Neural crest cell (in vitro differentiated cells): ENCODE measurements around the gene AKAIN1. TPM values are rescaled to one million over a fixed set of nuclear protein-coding genes. Genes with fewer than 3 reads are reported as not detected.

Experiments
- DNase-seq: peaks from one replicate; pipeline ENCODE4 v3.0.0; 2021; ENCODE audit warnings: low read depth, mixed read lengths, low spot score
- H3K27ac Mint-ChIP-seq: one replicate; pipeline ENCODE4 v1.8.0; 2021; ENCODE audit warnings: mild to moderate bottlenecking, mixed read lengths; ENCODE audit not compliant: unreplicated experiment
- H3K27me3 Mint-ChIP-seq: 2 replicates; pipeline ENCODE4 v1.8.0; 2021; ENCODE audit warnings: low read depth, mild to moderate bottlenecking, mixed read lengths
- H3K36me3 Mint-ChIP-seq: 2 replicates; pipeline ENCODE4 v1.8.0; 2021; ENCODE audit warnings: low read depth, mild to moderate bottlenecking, mixed read lengths
- H3K4me1 Mint-ChIP-seq: 2 replicates; pipeline ENCODE4 v1.8.0; 2021; ENCODE audit warnings: mixed read lengths
- H3K4me3 Mint-ChIP-seq: one replicate; pipeline ENCODE4 v1.8.0; 2021; ENCODE audit warnings: mild to moderate bottlenecking, mixed read lengths
- H3K9me3 Mint-ChIP-seq: 2 replicates; pipeline ENCODE4 v1.8.0; 2021; ENCODE audit warnings: mixed read lengths
- CTCF ChIP-seq: fragments of 200-600 bp; sonication (generic); conservative IDR thresholded peaks from 2 replicates; pipeline ENCODE4 v1.5.0; 2021; ENCODE audit warnings: antibody characterized with exemption, mild to moderate bottlenecking
- total RNA-seq: library from RNA; stranded (reverse); gene quantifications from 2 replicates; pipeline ENCODE4 v1.2.1, GENCODE V29; 2021

The AKAIN1 gene
- total RNA-seq, 1 donor from 2014 or later = not detected

- no peak for TF ChIP-seq CTCF
- Mint-ChIP-seq H3K36me3 (no peaks in the 10 kb centered on the region), H3K4me3 (no peak overlapping the region), H3K4me1 (no peaks in the 10 kb centered on the region), H3K9me3 (no peaks in the 10 kb centered on the region), H3K27ac (no peak overlapping the region), H3K27me3 (peaks cover 3% of the 10 kb centered on the region)
- no peak for DNase-seq
These were observed 99.8 kb downstream of the AKAIN1 start for GRCh38 chr18:5097116-5097703.

- no peaks in the 10 kb centered on the region for H3K9me3 Mint-ChIP-seq
- no peak for DNase-seq
- no peak overlapping the region for H3K27ac Mint-ChIP-seq
- H3K36me3 Mint-ChIP-seq = no peaks in the 10 kb centered on the region
- no peak overlapping the region for H3K4me3 Mint-ChIP-seq
- TF ChIP-seq CTCF = no peak
- no peaks in the 10 kb centered on the region for H3K4me1 Mint-ChIP-seq
- H3K27me3 Mint-ChIP-seq = peaks cover 3% of the 10 kb centered on the region
These were observed 101.8 kb downstream of the AKAIN1 start for GRCh38 chr18:5095239-5095638.

GRCh38 chr18:5093902-5094301 lies 103.2 kb downstream of the AKAIN1 start:
- H3K27me3 Mint-ChIP-seq = peaks cover 3% of the 10 kb centered on the region
- H3K27ac Mint-ChIP-seq = no peak overlapping the region
- H3K4me3 Mint-ChIP-seq = no peak overlapping the region

More at GRCh38 chr18:5093902-5094301, 103.2 kb downstream of the AKAIN1 start:
- Mint-ChIP-seq H3K9me3 (peaks cover 2% of the 10 kb centered on the region), H3K36me3 (peaks cover under 1% of the 10 kb centered on the region), H3K4me1 (no peaks in the 10 kb centered on the region)
- TF ChIP-seq CTCF = no peak
- DNase-seq = no peak

Other genes starting within 250 kb of the AKAIN1 start
- gene ZBTB14, start 98.5 kb upstream of the AKAIN1 start, total RNA-seq = 21.9 and 22.4 TPM in 2 replicates